NCI-H446 (cell line): ENCODE results near the gene SEZ6L2.
"Not testable (repeated sequence)": the region's sequence is repeated elsewhere in the genome, so short reads cannot be mapped to it uniquely, and the experiment has no call there.

Experiments
- DNase-seq, 2 experiments: peaks; one replicate each; lab custom pipeline; 2025; lab: John Stamatoyannopoulos, UW

SEZ6L2 gene

GRCh38 chr16:29899516-29900101 lies at the start of gene SEZ6L2:
Gene SEZ6L2, minus strand, starts transcription at chr16:29899550. Its CDS starts 531 bp downstream, at chr16:29899019.
- DNase-seq, result peak; percentile 88 to 91

GRCh38 chr16:29947897-29948296 lies 48.5 kb upstream of the SEZ6L2 start:
- DNase-seq, result no peak

GRCh38 chr16:29943846-29944799 lies 44.8 kb upstream of the SEZ6L2 start:
- DNase-seq, result no peak

GRCh38 chr16:29940656-29941055 lies 41.3 kb upstream of the SEZ6L2 start:
- DNase-seq, result no peak

- DNase-seq, result not testable (repeated sequence)
Observed at GRCh38 chr16:29931750-29932149, 32.4 kb upstream of the SEZ6L2 start.

- peak in 1 of 2 experiments; percentile 34 for DNase-seq
Observed at GRCh38 chr16:29927070-29927905, 27.9 kb upstream of the SEZ6L2 start.

- peak in 1 of 2 experiments; percentile 28 for DNase-seq
Observed at GRCh38 chr16:29926711-29927052, 27.3 kb upstream of the SEZ6L2 start.

GRCh38 chr16:29925781-29926710 lies 26.7 kb upstream of the SEZ6L2 start, which contains the start of gene KCTD13:
Gene KCTD13, minus strand, starts transcription at chr16:29926226. Its CDS starts 193 bp downstream, at chr16:29926033.
- peak; percentile 55 to 90 for DNase-seq

- no peak for DNase-seq
Observed at GRCh38 chr16:29925105-29925756, 25.9 kb upstream of the SEZ6L2 start.

GRCh38 chr16:29922986-29923501 lies 23.7 kb upstream of the SEZ6L2 start:
- no peak for DNase-seq

GRCh38 chr16:29922326-29922725 lies 23.0 kb upstream of the SEZ6L2 start:
- no peak for DNase-seq

GRCh38 chr16:29921034-29921385 lies 21.7 kb upstream of the SEZ6L2 start:
- no peak for DNase-seq

GRCh38 chr16:29920288-29921033 lies 21.1 kb upstream of the SEZ6L2 start:
- no peak for DNase-seq

GRCh38 chr16:29916979-29917378 lies 17.6 kb upstream of the SEZ6L2 start:
- no peak for DNase-seq

- no peak for DNase-seq
Observed at GRCh38 chr16:29915590-29916247, 16.4 kb upstream of the SEZ6L2 start.

- DNase-seq, result no peak
Observed at GRCh38 chr16:29913514-29913913, 14.2 kb upstream of the SEZ6L2 start.

GRCh38 chr16:29912087-29912486 lies 12.7 kb upstream of the SEZ6L2 start:
- no peak for DNase-seq

- no peak for DNase-seq
Observed at GRCh38 chr16:29911676-29912010, 12.3 kb upstream of the SEZ6L2 start.
